Right hindlimb (tissue), 1 donor: ENCODE results near the gene DEFB108B.
"Not testable (repeated sequence)": the region's sequence is repeated elsewhere in the genome, so short reads cannot be mapped to it uniquely, and the experiment has no call there.

Source experiments
- DNase-seq: peaks from one replicate; pipeline ENCODE4 v3.0.0-alpha.2; 2018

The DEFB108B gene

GRCh38 chr11:71821539-71821938 is 11.5 kb upstream of the DEFB108B start:
- not testable (repeated sequence) for DNase-seq

DNA sequence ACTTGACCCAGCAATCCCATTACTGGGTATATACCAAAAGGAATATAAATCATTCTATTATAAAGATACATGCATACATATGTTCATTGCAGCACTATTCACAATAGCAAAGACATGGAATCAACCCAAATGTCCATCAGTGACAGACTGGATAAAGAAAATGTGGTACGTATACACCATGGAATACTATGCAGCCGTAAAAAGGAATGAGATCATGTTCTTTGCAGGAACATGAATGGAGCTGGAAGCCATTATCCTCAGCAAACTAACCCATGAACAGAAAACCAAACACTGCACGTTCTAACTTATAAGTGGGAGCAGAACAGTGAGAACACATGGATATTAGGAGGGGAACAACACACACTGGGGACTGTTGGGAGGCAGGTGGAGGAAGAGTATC is 3.8 kb upstream of the DEFB108B start:
- not testable (repeated sequence) for DNase-seq

DNA sequence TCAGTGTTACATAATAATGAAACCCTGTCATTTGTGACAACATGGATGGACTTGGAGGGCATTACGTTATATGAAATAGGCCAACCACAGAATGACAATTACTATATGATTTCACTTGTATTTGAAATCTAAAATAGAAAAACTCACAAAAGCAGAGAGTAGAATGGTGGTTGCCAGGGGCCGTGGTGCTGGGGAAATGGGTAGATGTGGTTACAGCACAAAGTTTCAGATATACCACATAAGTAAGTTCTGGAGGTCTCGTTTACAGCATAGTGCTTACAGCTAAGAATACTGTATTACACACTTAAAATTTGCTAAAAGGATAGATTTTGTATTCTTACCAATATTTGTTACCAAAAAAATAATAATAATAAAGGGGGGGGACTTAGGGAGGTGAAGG is 3.3 kb upstream of the DEFB108B start:
- DNase-seq, result not testable (repeated sequence)

DNA sequence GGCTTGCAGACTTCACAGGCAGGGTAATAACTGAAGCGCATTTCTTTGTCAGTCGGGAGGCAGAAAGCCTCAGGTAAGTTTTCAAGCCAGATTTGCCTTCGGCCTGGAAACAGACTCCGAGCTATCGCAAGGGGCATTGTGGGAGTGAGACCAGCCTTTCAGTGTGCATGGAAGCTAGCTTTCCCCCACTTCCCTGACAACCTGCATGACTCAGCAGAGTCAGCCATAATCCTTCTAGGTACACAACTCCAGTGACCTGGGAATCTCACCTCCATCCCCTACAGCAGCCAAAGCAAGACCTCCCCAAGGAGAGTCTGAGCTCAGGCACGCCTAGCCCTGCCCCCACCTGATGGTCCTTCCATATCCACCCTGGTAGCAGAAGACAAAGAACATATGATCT is 9.7 kb downstream of the DEFB108B start:
- not testable (repeated sequence) for DNase-seq

GRCh38 chr11:71843355-71843754 is 10.4 kb downstream of the DEFB108B start:
- DNase-seq, result not testable (repeated sequence)

DNA sequence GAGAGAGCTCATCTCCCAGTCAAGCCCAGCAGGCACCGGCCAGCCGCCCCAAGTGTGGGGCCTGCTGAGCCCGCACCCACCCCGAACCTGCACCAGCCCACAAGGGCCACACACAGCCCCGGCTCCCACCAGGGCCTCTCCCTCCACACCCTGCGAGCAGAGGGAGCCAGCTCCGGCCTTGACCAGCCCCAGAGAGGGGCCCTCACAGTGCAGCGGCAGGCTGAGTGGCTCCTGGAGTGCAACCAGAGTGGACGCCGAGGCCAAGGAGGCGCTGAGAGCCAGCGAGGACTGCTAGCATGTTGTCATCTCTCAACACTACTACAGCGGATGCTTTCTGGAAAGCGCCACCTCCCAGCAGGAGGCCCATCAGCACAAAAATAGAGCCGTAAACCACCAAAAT is 10.9 kb downstream of the DEFB108B start:
- no peak for DNase-seq

- DNase-seq, result not testable (repeated sequence)
Measured at GRCh38 chr11:71853895-71854294, 20.9 kb downstream of the DEFB108B start.

- not testable (repeated sequence) for DNase-seq
Measured at GRCh38 chr11:71855880-71856279, 22.9 kb downstream of the DEFB108B start.

GRCh38 chr11:71860835-71861234 is 27.8 kb downstream of the DEFB108B start:
- DNase-seq, result not testable (repeated sequence)

GRCh38 chr11:71863978-71864627 is 31.1 kb downstream of the DEFB108B start:
- peak; percentile 22 for DNase-seq

- not testable (repeated sequence) for DNase-seq
Measured at GRCh38 chr11:71867209-71867608, 34.2 kb downstream of the DEFB108B start.

GRCh38 chr11:71869931-71870330 is 36.9 kb downstream of the DEFB108B start:
- DNase-seq, result not testable (repeated sequence)

DNA sequence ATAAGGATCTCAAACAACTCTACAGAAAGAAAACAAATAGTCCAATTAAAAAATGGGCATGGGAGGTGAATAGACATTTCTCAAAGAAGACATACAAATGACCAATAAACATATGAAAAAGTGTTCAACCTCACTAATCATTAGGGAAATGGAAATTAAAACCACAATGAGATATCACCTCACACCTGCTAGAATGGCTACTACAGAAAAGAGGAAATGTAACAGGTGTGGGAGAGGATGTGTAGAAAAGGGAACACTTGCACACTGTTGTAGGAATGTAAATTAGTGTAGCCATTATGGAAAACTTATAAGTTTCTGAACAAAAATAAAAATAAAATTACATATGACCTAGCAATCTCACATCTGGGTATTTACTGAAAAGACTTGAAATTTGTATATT is 37.7 kb downstream of the DEFB108B start:
- DNase-seq, result not testable (repeated sequence)

GRCh38 chr11:71876262-71876661 is 43.3 kb downstream of the DEFB108B start:
- not testable (repeated sequence) for DNase-seq

- DNase-seq, result not testable (repeated sequence)
Measured at GRCh38 chr11:71878059-71878458, 45.1 kb downstream of the DEFB108B start, which contains the start of gene DEFB131B. Gene DEFB131B, plus strand, starts transcription at chr11:71878453. Its CDS starts 0 bp downstream, at chr11:71878453.

- not testable (repeated sequence) for DNase-seq
Measured at GRCh38 chr11:71885806-71886205, 52.8 kb downstream of the DEFB108B start.
